Mesothelial cell of epicardium (in vitro differentiated cells): ENCODE results near the gene LAMA3. TPM values are rescaled to one million over a fixed set of nuclear protein-coding genes. Genes with fewer than 3 reads are reported as not detected.

Experiments
- DNase-seq, 2 experiments: peaks; one replicate each; pipeline ENCODE4 v3.0.0; 2021; ENCODE audit warnings: low spot score in 2 of 2; ENCODE audit not compliant: unreplicated experiment in 2 of 2
- H3K27ac Mint-ChIP-seq: 2 replicates; pipeline ENCODE4 v1.8.0; 2021; ENCODE audit warnings: mixed read lengths
- H3K27me3 Mint-ChIP-seq: 2 replicates; pipeline ENCODE4 v1.8.0; 2021; ENCODE audit warnings: low read depth, mixed read lengths
- H3K36me3 Mint-ChIP-seq: 2 replicates; pipeline ENCODE4 v1.8.0; 2021; ENCODE audit warnings: mixed read lengths
- H3K4me1 Mint-ChIP-seq: 2 replicates; pipeline ENCODE4 v1.8.0; 2021; ENCODE audit warnings: mixed read lengths
- H3K4me3 Mint-ChIP-seq: 2 replicates; pipeline ENCODE4 v1.8.0; 2021; ENCODE audit warnings: mild to moderate bottlenecking, moderate library complexity, mixed read lengths
- H3K9me3 Mint-ChIP-seq: 2 replicates; pipeline ENCODE4 v1.8.0; 2021; ENCODE audit warnings: mixed read lengths
- total RNA-seq: library from RNA; stranded (reverse); gene quantifications from 3 replicates; pipeline ENCODE4 v1.2.1, GENCODE V29; 2021
- TF ChIP-seq, protein P1 (sequence below): fragments of 200-600 bp; sonication (generic); IDR thresholded peaks from one replicate; pipeline ENCODE4 v1.5.0; 2021; ENCODE audit warnings: antibody characterized with exemption; ENCODE audit not compliant: unreplicated experiment

The LAMA3 gene
- total RNA-seq, 1 donor from 2014 or later, result 6.7 TPM

DNA sequence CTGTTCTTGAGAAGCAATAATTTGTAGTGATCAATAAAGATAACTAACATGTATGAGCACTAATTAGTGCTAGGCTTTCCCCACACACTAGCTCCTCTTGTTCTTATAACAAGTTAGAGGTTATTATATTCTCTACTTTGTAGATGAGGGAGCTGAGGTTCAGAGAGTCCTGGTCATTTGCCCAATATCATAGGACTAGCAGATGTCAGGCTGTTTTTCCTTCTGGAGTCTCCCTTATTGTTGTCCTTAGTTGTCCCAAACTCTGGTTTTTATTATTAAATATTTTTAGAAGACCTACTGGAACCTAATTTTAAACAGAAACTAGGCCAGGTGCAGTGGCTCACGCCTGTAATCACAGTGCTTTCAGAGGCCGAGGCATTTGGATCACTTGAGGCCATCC is 308.8 kb downstream of the LAMA3 start:
- TF ChIP-seq, protein P1, sequence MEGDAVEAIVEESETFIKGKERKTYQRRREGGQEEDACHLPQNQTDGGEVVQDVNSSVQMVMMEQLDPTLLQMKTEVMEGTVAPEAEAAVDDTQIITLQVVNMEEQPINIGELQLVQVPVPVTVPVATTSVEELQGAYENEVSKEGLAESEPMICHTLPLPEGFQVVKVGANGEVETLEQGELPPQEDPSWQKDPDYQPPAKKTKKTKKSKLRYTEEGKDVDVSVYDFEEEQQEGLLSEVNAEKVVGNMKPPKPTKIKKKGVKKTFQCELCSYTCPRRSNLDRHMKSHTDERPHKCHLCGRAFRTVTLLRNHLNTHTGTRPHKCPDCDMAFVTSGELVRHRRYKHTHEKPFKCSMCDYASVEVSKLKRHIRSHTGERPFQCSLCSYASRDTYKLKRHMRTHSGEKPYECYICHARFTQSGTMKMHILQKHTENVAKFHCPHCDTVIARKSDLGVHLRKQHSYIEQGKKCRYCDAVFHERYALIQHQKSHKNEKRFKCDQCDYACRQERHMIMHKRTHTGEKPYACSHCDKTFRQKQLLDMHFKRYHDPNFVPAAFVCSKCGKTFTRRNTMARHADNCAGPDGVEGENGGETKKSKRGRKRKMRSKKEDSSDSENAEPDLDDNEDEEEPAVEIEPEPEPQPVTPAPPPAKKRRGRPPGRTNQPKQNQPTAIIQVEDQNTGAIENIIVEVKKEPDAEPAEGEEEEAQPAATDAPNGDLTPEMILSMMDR, result no peak
- H3K9me3 Mint-ChIP-seq, result peaks cover 4% of the 10 kb centered on the region
- H3K27me3 Mint-ChIP-seq, result peaks cover 5% of the 10 kb centered on the region
- H3K27ac Mint-ChIP-seq, result no peak overlapping the region
- no peak overlapping the region for H3K4me3 Mint-ChIP-seq
- no peaks in the 10 kb centered on the region for H3K36me3 Mint-ChIP-seq
- H3K4me1 Mint-ChIP-seq, result peaks cover 11% of the 10 kb centered on the region
- DNase-seq, result no peak

DNA sequence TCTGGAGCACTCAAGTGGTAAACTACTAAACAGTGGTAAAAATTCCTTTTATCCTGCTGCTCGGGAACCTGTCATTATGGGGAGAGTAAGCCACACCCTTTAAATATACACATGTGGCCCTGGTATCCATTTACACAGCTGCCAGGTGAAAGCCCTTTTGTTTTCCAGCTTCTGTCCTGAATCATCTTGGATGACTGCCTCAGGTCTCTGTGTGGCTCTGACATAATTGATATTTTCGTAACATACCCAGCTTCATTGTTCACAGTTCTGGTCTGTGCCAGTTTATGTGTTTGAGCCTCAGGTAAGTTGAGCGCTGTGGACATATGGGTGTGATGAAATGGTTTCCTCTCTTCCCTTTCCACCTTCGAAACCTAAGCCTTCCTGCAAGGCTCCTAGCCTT is 309.6 kb downstream of the LAMA3 start:
- Mint-ChIP-seq H3K27me3 (peaks cover 5% of the 10 kb centered on the region), H3K27ac (no peak overlapping the region), H3K9me3 (peaks cover 4% of the 10 kb centered on the region), H3K36me3 (no peaks in the 10 kb centered on the region), H3K4me1 (peaks cover 11% of the 10 kb centered on the region), H3K4me3 (no peak overlapping the region)
- TF ChIP-seq, protein P1, result no peak
- no peak for DNase-seq

DNA sequence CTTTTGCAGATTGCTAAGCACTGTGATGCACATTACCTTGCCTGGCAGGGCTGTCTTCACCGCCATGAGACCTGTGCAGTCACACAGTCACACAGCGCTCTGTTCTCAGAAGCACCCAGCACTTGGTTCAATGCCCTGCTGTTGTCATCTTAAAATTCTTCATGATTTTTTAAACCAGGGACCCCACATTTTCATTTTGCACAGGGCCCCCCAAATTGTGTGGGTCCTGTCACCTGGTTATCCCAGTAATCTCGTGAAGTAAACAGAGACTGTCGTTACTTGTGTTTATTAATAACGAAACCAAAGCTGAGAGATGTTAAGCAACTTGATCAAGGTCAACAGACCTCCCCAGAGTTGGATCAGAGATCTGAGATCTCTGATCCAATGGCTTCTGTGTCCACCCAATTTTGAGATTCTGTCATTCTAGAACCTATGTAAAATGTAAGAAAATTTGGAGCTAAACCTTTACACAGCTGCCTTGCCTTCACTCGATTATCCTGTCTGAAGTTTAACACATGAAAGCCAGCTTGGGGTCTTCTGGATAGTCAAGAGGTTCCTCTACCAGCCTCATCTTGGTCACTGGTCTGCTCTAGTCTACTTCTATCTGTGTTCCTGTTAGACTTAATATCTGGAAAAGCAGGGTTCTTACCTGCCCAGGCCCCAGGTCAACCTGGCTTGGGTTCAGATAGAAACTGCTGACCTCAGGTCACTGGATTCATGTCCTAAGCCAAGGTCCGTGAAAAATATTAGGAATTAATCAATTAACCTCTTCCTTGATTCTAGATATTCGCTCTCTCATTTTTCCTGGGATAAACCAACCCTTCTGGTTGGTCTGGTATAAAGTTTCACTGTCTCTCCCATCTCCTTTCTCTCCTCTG is 311.6 kb downstream of the LAMA3 start:
- Mint-ChIP-seq H3K27ac (no peak overlapping the region), H3K4me3 (no peak overlapping the region), H3K9me3 (peaks cover 4% of the 10 kb centered on the region), H3K27me3 (peaks cover 5% of the 10 kb centered on the region), H3K4me1 (peaks cover 3% of the 10 kb centered on the region), H3K36me3 (no peaks in the 10 kb centered on the region)
- TF ChIP-seq, protein P1, result no peak
- no peak for DNase-seq

DNA sequence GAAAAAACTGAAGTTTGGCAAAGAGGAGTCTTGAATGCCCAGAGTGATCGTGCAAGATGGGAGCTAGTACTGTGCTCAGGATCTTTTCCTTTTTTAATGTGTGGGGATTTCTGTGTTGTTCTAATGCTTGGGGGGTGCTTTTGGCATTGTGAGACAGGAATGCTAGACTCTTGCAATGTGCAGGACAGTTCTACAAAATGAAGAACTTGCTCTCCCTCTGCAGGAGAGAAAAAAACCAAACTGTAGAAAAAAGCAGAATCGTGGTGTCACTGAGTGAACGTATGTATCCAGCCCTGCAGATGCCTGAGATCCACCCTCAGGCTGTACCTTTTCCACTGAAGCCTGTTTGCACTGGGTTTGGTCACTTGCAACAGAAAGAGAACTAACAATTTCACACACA is 313.2 kb downstream of the LAMA3 start:
- H3K27ac Mint-ChIP-seq, result no peak overlapping the region
- peaks cover 5% of the 10 kb centered on the region for H3K27me3 Mint-ChIP-seq
- TF ChIP-seq, protein P1, result no peak
- peaks cover 4% of the 10 kb centered on the region for H3K9me3 Mint-ChIP-seq
- H3K36me3 Mint-ChIP-seq, result no peaks in the 10 kb centered on the region
- H3K4me1 Mint-ChIP-seq, result peaks cover 3% of the 10 kb centered on the region
- no peak for DNase-seq
- H3K4me3 Mint-ChIP-seq, result no peak overlapping the region

DNA sequence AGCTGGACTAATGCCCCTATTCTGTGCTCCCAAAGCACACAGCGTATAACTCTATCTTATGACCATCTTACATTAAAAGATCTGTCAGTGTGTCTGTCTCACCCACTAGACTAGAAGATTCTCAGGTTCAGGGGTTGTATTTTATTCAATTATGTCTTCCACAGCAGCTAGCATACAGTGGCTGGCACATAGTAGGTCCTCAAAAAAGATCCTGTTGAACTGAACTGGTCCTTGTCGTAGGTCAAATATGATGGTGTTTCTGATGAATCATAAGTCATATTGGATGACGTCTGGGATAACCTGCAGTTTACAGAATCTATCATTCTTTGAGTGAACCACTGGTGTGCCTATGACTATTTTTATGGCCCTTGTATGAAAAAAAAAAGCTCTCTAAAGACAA is 314.0 kb downstream of the LAMA3 start:
- Mint-ChIP-seq H3K27me3 (peaks cover 8% of the 10 kb centered on the region), H3K4me3 (no peak overlapping the region), H3K4me1 (peaks cover 3% of the 10 kb centered on the region), H3K9me3 (peaks cover 4% of the 10 kb centered on the region), H3K27ac (no peak overlapping the region), H3K36me3 (no peaks in the 10 kb centered on the region)
- DNase-seq, result no peak
- TF ChIP-seq, protein P1, result no peak
